SK-N-SH (cell line): ENCODE results near the gene RNF223. TPM values are rescaled to one million over a fixed set of nuclear protein-coding genes. Genes with fewer than 3 reads are reported as not detected.

Experiments
- CTCF ChIA-PET: fragments of 300-600, 350-600 bp; formaldehyde crosslinking; extraction: SDS; loops from one replicate; lab custom pipeline; 2021; lab: Yijun Ruan, JAX
- POLR2A ChIA-PET: fragments of 350-600 bp; sonication (Branson Sonifier 250); formaldehyde crosslinking; extraction: SDS; loops from one replicate; lab custom pipeline; 2020; ENCODE audit warnings: antibody characterized with exemption, inconsistent platforms; lab: Yijun Ruan, JAX
- DNase-seq: peaks from one replicate; pipeline ENCODE4 v3.0.0; 2012
- H2AFZ ChIP-seq: fragments of 200-600 bp; sonication (generic); 2 replicates; pipeline ENCODE4 v1.8.1; 2016; ENCODE audit warnings: antibody characterized with exemption, mild to moderate bottlenecking, low read depth
- H3F3A ChIP-seq: fragments of 200-600 bp; sonication (generic); replicated peaks from 2 replicates; pipeline ENCODE3; 2016; ENCODE audit warnings: antibody characterized with exemption, mild to moderate bottlenecking; ENCODE audit not compliant: insufficient read depth
- H3K27ac ChIP-seq, 2 experiments: fragments of 200-500 bp in 1 of 2; fragments of 200-600 bp in 1 of 2; sonication (Bioruptor generic) in 1 of 2; sonication (generic), shearing (Covaris generic) in 1 of 2; 2 replicates each; pipeline versions ENCODE4 v1.5.1 to v1.6.1; 2014 to 2016; ENCODE audit warnings: low read depth in 2 of 2, inconsistent platforms in 1 of 2, low read length in 1 of 2, mild to moderate bottlenecking in 1 of 2, mixed read lengths in 1 of 2
- H3K27me3 ChIP-seq: fragments of 200-600 bp; sonication (generic), shearing (Covaris generic); 2 replicates; pipeline ENCODE4 v1.6.1; 2016; ENCODE audit warnings: mixed run types; ENCODE audit not compliant: insufficient read depth
- H3K36me3 ChIP-seq, 2 experiments: fragments of 200-500 bp in 1 of 2; fragments of 200-600 bp in 1 of 2; sonication (Bioruptor generic) in 1 of 2; sonication (generic) in 1 of 2; replicated peaks in 1 of 2; 2 replicates each; pipeline versions ENCODE3 to v1.5.1; 2014 to 2016; ENCODE audit warnings: low read length in 1 of 2, mild to moderate bottlenecking in 1 of 2; ENCODE audit not compliant: insufficient read depth in 2 of 2, control insufficient read depth in 1 of 2
- H3K4me1 ChIP-seq, 2 experiments: fragments of 200-500 bp in 1 of 2; fragments of 200-600 bp in 1 of 2; sonication (Bioruptor generic) in 1 of 2; sonication (generic), shearing (Covaris generic) in 1 of 2; 2 replicates each; pipeline versions ENCODE4 v1.5.1 to v1.6.1; 2014 to 2016; ENCODE audit warnings: low read depth in 1 of 2, low read length in 1 of 2, mixed run types in 1 of 2; ENCODE audit not compliant: insufficient read depth in 2 of 2, control insufficient read depth in 1 of 2
- H3K4me2 ChIP-seq: fragments of 200-600 bp; sonication (generic), shearing (Covaris generic); 2 replicates; pipeline ENCODE4 v1.6.1; 2017; ENCODE audit warnings: mixed run types
- H3K4me3 ChIP-seq, 2 experiments: fragments of 200-500 bp in 1 of 2; fragments of 200-600 bp in 1 of 2; sonication (Bioruptor generic) in 1 of 2; sonication (generic), shearing (Covaris generic) in 1 of 2; 2 replicates each; pipeline versions ENCODE4 v1.5.1 to v1.8.1; 2014 to 2016; ENCODE audit warnings: low read depth in 2 of 2, inconsistent platforms in 1 of 2, low read length in 1 of 2, mild to moderate bottlenecking in 1 of 2, mixed read lengths in 1 of 2, moderate library complexity in 1 of 2
- H3K79me2 ChIP-seq: fragments of 200-600 bp; sonication (generic); 2 replicates; pipeline ENCODE4 v1.8.1; 2017; ENCODE audit warnings: mild to moderate bottlenecking; ENCODE audit not compliant: insufficient read depth
- H3K9ac ChIP-seq: fragments of 200-600 bp; sonication (generic); 2 replicates; pipeline ENCODE4 v1.6.1; 2017; ENCODE audit warnings: mixed run types
- H3K9me2 ChIP-seq: fragments of 200-600 bp; sonication (generic); 2 replicates; pipeline ENCODE4 v1.6.1; 2017; ENCODE audit warnings: mixed run types
- H3K9me3 ChIP-seq: fragments of 200-600 bp; sonication (generic); 2 replicates; pipeline ENCODE4 v1.6.1; 2017; ENCODE audit warnings: mixed run types, mild to moderate bottlenecking, moderate library complexity
- H4K20me1 ChIP-seq: fragments of 200-600 bp; sonication (generic); 2 replicates; pipeline ENCODE4 v1.6.1; 2017; ENCODE audit warnings: mild to moderate bottlenecking, mixed run types; ENCODE audit not compliant: insufficient read depth
- CHD2 ChIP-seq: fragments of 150-350 bp; IDR thresholded peaks from 2 replicates; pipeline ENCODE4 v1.6.1; 2018; ENCODE audit warnings: low read length; ENCODE audit not compliant: partially characterized antibody
- EP300 ChIP-seq, 2 experiments: IDR thresholded peaks; 2 replicates each; pipeline versions ENCODE4 v1.4.0 to v1.6.1; 2012; ENCODE audit warnings: borderline replicate concordance in 1 of 2, low read depth in 1 of 2, low read length in 1 of 2
- EZH2phosphoT487 ChIP-seq: fragments of 200-600 bp; sonication (generic); IDR thresholded peaks from 2 replicates; pipeline ENCODE4 v1.6.1; 2017; ENCODE audit warnings: low read depth, mixed run types, mild to moderate bottlenecking, antibody characterized with exemption, moderate library complexity, borderline replicate concordance
- FOSL2 ChIP-seq: IDR thresholded peaks from 2 replicates; pipeline ENCODE4 v1.4.0; 2012; ENCODE audit warnings: low read depth, mild to moderate bottlenecking, moderate library complexity, borderline replicate concordance
- FOXJ3 ChIP-seq: sonication (generic); formaldehyde crosslinking; IDR thresholded peaks from 2 replicates; pipeline ENCODE4 v1.5.1; 2020; ENCODE audit warnings: mild to moderate bottlenecking, missing genetic modification reagents
- JUND ChIP-seq: IDR thresholded peaks from 2 replicates; pipeline ENCODE4 v1.4.0; 2012
- MEF2A ChIP-seq: IDR thresholded peaks from 2 replicates; pipeline ENCODE4 v1.4.0; 2012; ENCODE audit warnings: low read depth, borderline replicate concordance
- NFIC ChIP-seq: IDR thresholded peaks from 2 replicates; pipeline ENCODE4 v1.4.0; 2012; ENCODE audit warnings: borderline replicate concordance
- POLR2AphosphoS5 ChIP-seq: IDR thresholded peaks from 2 replicates; pipeline ENCODE4 v1.6.1; 2012; ENCODE audit warnings: low read depth, low read length
- RCOR1 ChIP-seq: fragments of 150-350 bp; IDR thresholded peaks from 2 replicates; pipeline ENCODE4 v1.6.1; 2017; ENCODE audit warnings: antibody characterized with exemption, low read length
- RFX5 ChIP-seq: IDR thresholded peaks from 2 replicates; pipeline ENCODE4 v1.6.1; 2012; ENCODE audit warnings: mild to moderate bottlenecking, improper control_type of control experiment, low read length
- RXRA ChIP-seq: IDR thresholded peaks from 2 replicates; pipeline ENCODE4 v1.4.0; 2012; ENCODE audit warnings: low read depth, mild to moderate bottlenecking, borderline replicate concordance
- SIN3A ChIP-seq: IDR thresholded peaks from 2 replicates; pipeline ENCODE4 v1.6.1; 2012; ENCODE audit warnings: low read depth, mild to moderate bottlenecking, low read length, moderate library complexity, borderline replicate concordance
- SMC3 ChIP-seq: IDR thresholded peaks from 2 replicates; pipeline ENCODE4 v1.6.1; 2012; ENCODE audit warnings: low read depth, low read length, improper control_type of control experiment
- TEAD4 ChIP-seq: IDR thresholded peaks from 2 replicates; pipeline ENCODE4 v1.4.0; 2012; ENCODE audit warnings: mild to moderate bottlenecking, borderline replicate concordance; ENCODE audit not compliant: insufficient read depth
- YY1 ChIP-seq: IDR thresholded peaks from 2 replicates; pipeline ENCODE4 v1.4.0; 2012; ENCODE audit warnings: low read depth, mild to moderate bottlenecking
- WGBS: methylation state at CpG from one replicate; pipeline ENCODE4 v1.1.6; 2017; ENCODE audit warnings: low lambda C conversion rate; 5-methylcytosine and 5-hydroxymethylcytosine counted together
- polyA plus RNA-seq, 3 experiments: library from polyadenylated mRNA; depleted of rRNA; stranded (reverse); fragments of >200 nt; gene quantifications; 2 replicates each; pipeline ENCODE4 v1.2.3, GENCODE V29; 2012
- TF ChIP-seq, protein P1 (sequence below): IDR thresholded peaks from 2 replicates; pipeline ENCODE4 v1.4.0; 2012; ENCODE audit warnings: low read depth, borderline replicate concordance
- TF ChIP-seq, protein P2 (sequence below): IDR thresholded peaks from 2 replicates; pipeline ENCODE4 v1.4.0; 2012; ENCODE audit warnings: low read depth, borderline replicate concordance

The RNF223 gene
- polyA plus RNA-seq, 1 of the 3 experiments (the other 2 are of a cell fraction) = not detected

- 41% methylated on average over 11 of the region's 14 CpGs for WGBS
- TF ChIP-seq RCOR1 = no peak
- Histone ChIP-seq H3K9me3 (no peaks in the 10 kb centered on the region), H3K4me2 (no peak overlapping the region), H2AFZ (no peak overlapping the region), H3F3A (no peaks in the 10 kb centered on the region), H3K27me3 (peaks cover 21% of the 10 kb centered on the region), H3K9me2 (no peaks in the 10 kb centered on the region), H3K79me2 (no peaks in the 10 kb centered on the region), H3K27ac (no peak overlapping the region), H3K4me3 (no peak overlapping the region), H3K4me1 (peaks cover 3 to 5% of the 10 kb centered on the region in 2 experiments; a peak in 2 of 4 replicates), H3K36me3 (no peaks in the 10 kb centered on the region), H3K9ac (no peak overlapping the region), H4K20me1 (no peaks in the 10 kb centered on the region)
- DNase-seq = peak; percentile 73
- ChIA-PET CTCF (interaction anchor here (1.0 to 2.4 kb wide), 5 partner anchors 11 to 72 kb away, joined by 3 to 15 read pairs (median 5); no protein-coding TSS in a partner anchor), POLR2A (no interaction called here)
Measured at GRCh38 chr1:1074631-1075147, 583 bp upstream of the RNF223 start.

DNA sequence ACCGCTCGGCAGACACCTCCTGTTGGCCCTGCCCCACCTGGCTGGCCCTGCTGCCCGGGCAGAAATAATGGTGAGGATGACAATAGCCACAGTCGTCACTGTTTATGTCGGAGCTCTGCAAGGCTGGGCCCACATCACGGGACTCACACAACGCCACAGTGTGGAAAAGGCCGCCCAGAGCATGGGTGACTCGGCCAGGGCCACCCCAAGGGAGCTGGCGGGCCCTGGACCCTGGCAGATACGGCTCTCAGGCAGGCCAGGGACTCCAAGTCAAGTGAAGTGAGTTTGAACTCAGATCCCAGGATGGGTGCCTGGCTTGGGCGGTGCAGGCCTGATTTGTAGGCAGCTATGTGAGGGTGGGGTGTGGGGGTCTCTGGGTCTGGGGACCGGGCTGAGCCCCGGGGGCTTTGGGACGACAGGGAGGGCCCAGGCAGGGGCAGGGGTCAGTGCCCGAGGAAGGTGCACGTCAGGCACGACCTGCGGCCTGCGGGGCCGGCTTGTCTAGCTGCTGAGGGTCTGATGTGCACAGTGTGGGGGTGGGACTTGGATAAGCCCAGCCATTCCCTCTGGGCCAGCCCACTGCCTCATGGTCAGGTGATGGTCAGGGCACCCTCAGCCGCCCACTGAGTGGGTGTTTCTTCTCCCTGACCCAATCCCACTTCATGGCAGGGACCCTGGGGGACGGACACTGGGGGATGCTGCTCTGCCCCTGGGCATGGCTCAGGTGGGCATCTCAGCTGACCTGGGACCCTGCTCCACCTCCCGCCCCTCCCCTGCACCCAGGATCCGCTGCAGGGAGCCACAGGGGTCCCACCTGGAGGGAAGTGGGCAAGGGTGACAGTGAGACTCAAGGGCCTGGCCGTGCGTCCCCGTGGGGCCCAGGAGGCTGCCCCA, 1.0 kb downstream of the RNF223 start:
- ChIA-PET POLR2A (no interaction called here), CTCF (interaction anchor here (0.7 to 15.4 kb wide), 7 partner anchors 10 to 90 kb away, joined by 3 to 216 read pairs (median 4); partner anchors contain the start of gene PERM1)
- Histone ChIP-seq H3K27me3 (peaks cover 26% of the 10 kb centered on the region), H3K79me2 (no peaks in the 10 kb centered on the region), H3K4me2 (no peak overlapping the region), H4K20me1 (no peaks in the 10 kb centered on the region), H3K4me1 (peaks cover 0 to 4% of the 10 kb centered on the region in 2 experiments; a peak in 1 of 4 replicates), H2AFZ (no peak overlapping the region), H3K9ac (no peak overlapping the region), H3F3A (no peaks in the 10 kb centered on the region), H3K27ac (no peak overlapping the region), H3K4me3 (no peak overlapping the region), H3K36me3 (no peaks in the 10 kb centered on the region), H3K9me2 (no peaks in the 10 kb centered on the region), H3K9me3 (no peaks in the 10 kb centered on the region)
- no peak for DNase-seq
- WGBS = 69% methylated on average over 3 of the region's 28 CpGs
- no peak for TF ChIP-seq NFIC

DNA sequence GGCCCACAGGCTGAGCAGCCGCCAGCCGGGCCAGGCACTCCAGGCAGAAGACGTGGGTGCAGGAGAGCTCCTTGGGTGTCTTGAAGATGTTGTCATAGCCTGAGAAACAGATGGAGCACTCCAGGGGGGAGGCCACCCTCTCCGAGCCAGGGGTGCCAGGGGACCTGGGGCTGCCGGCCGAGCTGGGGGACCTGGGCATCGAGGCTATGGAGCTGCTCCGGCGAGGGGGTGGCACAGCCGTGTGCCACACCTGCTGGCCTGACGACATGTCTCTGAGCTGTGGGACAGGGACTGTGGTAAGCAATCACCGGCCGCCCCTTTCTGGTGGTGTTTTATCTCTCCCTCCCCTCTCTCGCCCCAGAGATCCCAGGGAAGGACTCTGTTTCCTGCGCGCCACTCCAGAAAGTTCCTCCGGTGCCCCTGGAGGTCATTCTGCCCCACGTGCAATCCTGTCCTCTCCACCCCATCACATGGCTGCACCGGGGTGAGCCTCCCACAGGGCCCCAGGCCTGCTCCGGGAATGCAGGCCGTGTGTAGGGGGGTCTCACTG, 1.7 kb downstream of the RNF223 start:
- DNase-seq = no peak
- Histone ChIP-seq H3K4me1 (peaks cover 0 to 4% of the 10 kb centered on the region in 2 experiments; a peak in 1 of 4 replicates), H3K36me3 (no peaks in the 10 kb centered on the region), H2AFZ (no peak overlapping the region), H3K9me3 (no peaks in the 10 kb centered on the region), H3K27me3 (peaks cover 26% of the 10 kb centered on the region), H4K20me1 (no peaks in the 10 kb centered on the region), H3F3A (no peaks in the 10 kb centered on the region), H3K27ac (no peak overlapping the region), H3K9me2 (no peaks in the 10 kb centered on the region), H3K4me2 (no peak overlapping the region), H3K79me2 (no peaks in the 10 kb centered on the region), H3K9ac (no peak overlapping the region), H3K4me3 (no peak overlapping the region)
- CTCF ChIA-PET = interaction anchor here (0.8 to 15.4 kb wide), 8 partner anchors 9 to 89 kb away, joined by 3 to 216 read pairs (median 7); partner anchors contain the start of gene PERM1
- POLR2A ChIA-PET = no interaction called here
- WGBS = 32% methylated on average over 8 of the region's 21 CpGs
- TF ChIP-seq SIN3A = no peak
- TF ChIP-seq FOSL2 = no peak
- no peak for TF ChIP-seq RXRA
- TF ChIP-seq YY1 = no peak
- no peak for TF ChIP-seq EP300 (IDR thresholded peaks at IDR 0.05; ENCODE audit: borderline replicate concordance in 1 of 2, low read depth in 1 of 2, low read length in 1 of 2)
- no peak for TF ChIP-seq NFIC
- TF ChIP-seq CHD2 = no peak
- no peak for TF ChIP-seq SMC3
- TF ChIP-seq MEF2A = no peak
- TF ChIP-seq POLR2AphosphoS5 = no peak
- no peak for TF ChIP-seq TEAD4
- TF ChIP-seq FOXJ3 (CRISPR knock-in tag) = no peak
- TF ChIP-seq, protein P1, sequence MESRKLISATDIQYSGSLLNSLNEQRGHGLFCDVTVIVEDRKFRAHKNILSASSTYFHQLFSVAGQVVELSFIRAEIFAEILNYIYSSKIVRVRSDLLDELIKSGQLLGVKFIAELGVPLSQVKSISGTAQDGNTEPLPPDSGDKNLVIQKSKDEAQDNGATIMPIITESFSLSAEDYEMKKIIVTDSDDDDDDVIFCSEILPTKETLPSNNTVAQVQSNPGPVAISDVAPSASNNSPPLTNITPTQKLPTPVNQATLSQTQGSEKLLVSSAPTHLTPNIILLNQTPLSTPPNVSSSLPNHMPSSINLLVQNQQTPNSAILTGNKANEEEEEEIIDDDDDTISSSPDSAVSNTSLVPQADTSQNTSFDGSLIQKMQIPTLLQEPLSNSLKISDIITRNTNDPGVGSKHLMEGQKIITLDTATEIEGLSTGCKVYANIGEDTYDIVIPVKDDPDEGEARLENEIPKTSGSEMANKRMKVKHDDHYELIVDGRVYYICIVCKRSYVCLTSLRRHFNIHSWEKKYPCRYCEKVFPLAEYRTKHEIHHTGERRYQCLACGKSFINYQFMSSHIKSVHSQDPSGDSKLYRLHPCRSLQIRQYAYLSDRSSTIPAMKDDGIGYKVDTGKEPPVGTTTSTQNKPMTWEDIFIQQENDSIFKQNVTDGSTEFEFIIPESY = no peak
- TF ChIP-seq, protein P2, sequence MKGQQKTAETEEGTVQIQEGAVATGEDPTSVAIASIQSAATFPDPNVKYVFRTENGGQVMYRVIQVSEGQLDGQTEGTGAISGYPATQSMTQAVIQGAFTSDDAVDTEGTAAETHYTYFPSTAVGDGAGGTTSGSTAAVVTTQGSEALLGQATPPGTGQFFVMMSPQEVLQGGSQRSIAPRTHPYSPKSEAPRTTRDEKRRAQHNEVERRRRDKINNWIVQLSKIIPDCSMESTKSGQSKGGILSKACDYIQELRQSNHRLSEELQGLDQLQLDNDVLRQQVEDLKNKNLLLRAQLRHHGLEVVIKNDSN = no peak
- no peak for TF ChIP-seq EZH2phosphoT487
- TF ChIP-seq JUND = no peak
- no peak for TF ChIP-seq RFX5
